ENCODE data around the gene AFAP1L2. TPM values are rescaled to one million over a fixed set of nuclear protein-coding genes. Genes with fewer than 3 reads are reported as not detected.

AFAP1L2 gene
- total RNA-seq, 1 donor: 0.94 TPM

GRCh38 chr10:114427124-114427852 lies 23.0 kb upstream of the AFAP1L2 start:
- H3K27me3 ChIP-seq (ENCODE audit: insufficient read depth, low read length): no peaks in the 10 kb centered on the region
- no peak overlapping the region for H3K4me3 ChIP-seq (ENCODE audit: low read length)
- H3K9me3 ChIP-seq (ENCODE audit: low read depth, low read length): no peaks in the 10 kb centered on the region
- H3K4me1 ChIP-seq (ENCODE audit: insufficient read depth, low read length): no peaks in the 10 kb centered on the region

GRCh38 chr10:114426476-114426875 lies 22.2 kb upstream of the AFAP1L2 start:
- Histone ChIP-seq H3K4me1 (ENCODE audit: insufficient read depth, low read length) (no peaks in the 10 kb centered on the region), H3K27me3 (ENCODE audit: insufficient read depth, low read length) (no peaks in the 10 kb centered on the region), H3K9me3 (ENCODE audit: low read depth, low read length) (no peaks in the 10 kb centered on the region), H3K4me3 (ENCODE audit: low read length) (no peak overlapping the region)

DNA sequence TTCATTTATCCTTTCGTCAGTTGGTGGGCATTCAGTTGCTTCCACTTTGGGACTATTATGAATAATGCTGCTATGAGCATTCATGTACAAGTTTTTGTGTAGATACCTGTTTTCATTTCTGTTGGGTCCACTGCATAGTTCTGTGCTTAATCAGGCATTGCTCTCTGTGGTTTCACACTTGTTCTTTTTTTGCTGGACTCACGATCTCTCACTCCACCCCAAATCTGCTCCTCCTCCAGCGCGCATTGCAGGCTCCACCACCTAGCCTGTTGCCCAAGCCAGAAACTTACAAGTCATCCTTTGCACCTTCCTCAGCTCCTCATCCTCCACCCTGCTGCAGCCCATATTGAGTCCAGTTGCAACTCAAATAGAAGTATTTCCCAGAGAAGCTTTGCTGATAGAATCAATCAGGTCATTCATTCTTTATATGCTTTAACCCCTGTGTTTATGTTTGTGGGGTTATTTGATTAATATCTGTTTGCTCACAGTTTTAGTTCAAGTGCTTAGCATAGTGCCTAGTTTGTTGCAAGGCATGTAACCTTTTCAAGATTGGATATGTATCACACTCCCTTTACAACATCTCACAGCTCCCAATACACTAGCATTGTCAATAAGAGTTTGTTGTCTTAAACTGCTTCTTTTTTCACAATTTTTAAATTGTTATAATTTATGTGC lies 16.6 kb upstream of the AFAP1L2 start:
- no peak overlapping the region for H3K4me3 ChIP-seq (ENCODE audit: low read length)
- H3K27me3 ChIP-seq (ENCODE audit: insufficient read depth, low read length): no peaks in the 10 kb centered on the region
- H3K4me1 ChIP-seq (ENCODE audit: insufficient read depth, low read length): no peaks in the 10 kb centered on the region
- no peaks in the 10 kb centered on the region for H3K9me3 ChIP-seq (ENCODE audit: low read depth, low read length)

DNA sequence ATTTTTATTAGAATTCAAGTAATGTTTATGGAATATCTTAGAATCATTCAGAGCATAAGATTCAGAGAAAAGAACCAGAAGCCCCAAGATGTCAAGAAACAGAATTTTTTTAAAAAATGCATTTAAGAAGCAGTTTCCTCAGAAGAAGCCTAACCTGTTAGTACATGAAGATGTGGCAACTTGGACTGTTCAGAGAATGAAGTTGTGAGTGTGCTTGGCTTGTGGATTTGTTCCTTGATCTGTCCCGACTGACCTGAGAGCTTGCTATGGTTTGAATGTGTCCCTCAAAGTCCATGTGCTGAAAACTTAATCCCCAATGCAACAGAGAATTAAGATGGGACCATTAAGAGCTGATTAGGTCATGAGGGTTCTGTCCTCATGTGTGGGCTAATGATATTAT lies 13.8 kb upstream of the AFAP1L2 start:
- no peaks in the 10 kb centered on the region for H3K4me1 ChIP-seq (ENCODE audit: insufficient read depth, low read length)
- no peaks in the 10 kb centered on the region for H3K27me3 ChIP-seq (ENCODE audit: insufficient read depth, low read length)
- H3K9me3 ChIP-seq (ENCODE audit: low read depth, low read length): no peaks in the 10 kb centered on the region
- no peak overlapping the region for H3K4me3 ChIP-seq (ENCODE audit: low read length)

- no peaks in the 10 kb centered on the region for H3K4me1 ChIP-seq (ENCODE audit: insufficient read depth, low read length)
- no peaks in the 10 kb centered on the region for H3K27me3 ChIP-seq (ENCODE audit: insufficient read depth, low read length)
- no peak overlapping the region for H3K4me3 ChIP-seq (ENCODE audit: low read length)
- no peaks in the 10 kb centered on the region for H3K9me3 ChIP-seq (ENCODE audit: low read depth, low read length)
Observed at GRCh38 chr10:114412907-114413797, 8.8 kb upstream of the AFAP1L2 start.

GRCh38 chr10:114408968-114409444 lies 4.7 kb upstream of the AFAP1L2 start:
- H3K9me3 ChIP-seq (ENCODE audit: low read depth, low read length): no peaks in the 10 kb centered on the region
- H3K27me3 ChIP-seq (ENCODE audit: insufficient read depth, low read length): peaks cover 18% of the 10 kb centered on the region
- H3K4me1 ChIP-seq (ENCODE audit: insufficient read depth, low read length): no peaks in the 10 kb centered on the region
- H3K4me3 ChIP-seq (ENCODE audit: low read length): no peak overlapping the region

DNA sequence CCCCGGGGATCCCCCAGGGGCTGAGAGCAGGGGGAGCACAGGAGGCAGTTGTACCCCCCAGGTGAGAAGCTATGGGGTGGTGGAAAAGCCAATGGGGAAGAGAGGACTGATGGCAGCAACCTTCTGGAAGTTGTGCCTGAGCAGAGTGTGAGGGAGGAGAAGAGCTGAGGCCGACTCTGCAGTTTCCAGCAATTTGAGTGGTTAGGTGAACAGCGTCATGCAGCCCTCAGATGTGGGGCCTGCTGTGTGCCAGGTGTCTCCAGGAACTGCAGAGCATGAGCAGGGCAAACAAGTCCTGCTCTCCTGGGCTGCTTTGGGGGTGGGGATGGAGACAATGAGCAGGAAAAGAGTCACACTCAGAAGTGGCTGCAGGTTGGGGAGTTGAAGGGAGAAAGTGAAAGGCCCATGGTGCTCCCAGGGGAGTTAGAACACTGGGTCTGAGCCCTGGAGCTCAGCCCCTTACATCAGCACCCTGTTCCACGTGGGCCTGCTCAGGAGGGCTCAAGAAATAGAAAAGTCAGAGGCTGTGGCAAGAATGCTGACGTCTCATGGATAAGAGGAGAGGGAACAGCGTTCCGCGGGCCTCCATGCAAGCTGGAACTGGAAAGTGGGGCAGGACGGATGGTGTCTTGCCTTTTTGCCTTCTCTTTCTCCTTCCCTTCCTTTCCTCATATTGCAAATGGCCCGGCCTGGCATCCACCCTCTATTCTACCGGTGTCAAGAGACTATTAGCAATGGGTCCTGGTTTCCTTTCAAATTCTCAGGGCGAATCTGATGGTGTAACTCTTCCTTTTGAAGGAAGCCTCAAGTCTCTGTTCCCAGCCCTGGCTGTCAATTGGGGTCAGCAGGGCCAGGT lies 4.0 kb upstream of the AFAP1L2 start:
- H3K9me3 ChIP-seq (ENCODE audit: low read depth, low read length): no peaks in the 10 kb centered on the region
- H3K4me3 ChIP-seq (ENCODE audit: low read length): no peak overlapping the region
- H3K4me1 ChIP-seq (ENCODE audit: insufficient read depth, low read length): no peaks in the 10 kb centered on the region
- peaks cover 22% of the 10 kb centered on the region for H3K27me3 ChIP-seq (ENCODE audit: insufficient read depth, low read length)

DNA sequence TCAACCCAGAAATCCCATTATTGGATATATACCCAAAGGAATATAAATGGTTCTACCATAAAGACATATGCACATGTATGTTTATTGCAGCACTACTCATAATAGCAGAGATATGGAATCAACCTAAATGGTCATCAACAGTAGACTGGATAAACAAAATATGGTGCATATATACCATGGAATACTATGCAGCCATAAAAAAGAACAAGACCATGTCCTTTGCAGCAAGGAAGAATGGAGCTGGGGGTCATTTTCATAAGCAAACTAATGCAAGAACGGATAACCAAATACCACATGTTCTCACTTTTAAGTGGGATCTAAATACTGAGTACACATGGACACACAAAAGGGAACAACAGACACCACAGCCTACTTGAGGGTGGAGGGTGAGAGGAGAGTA lies 2.2 kb upstream of the AFAP1L2 start:
- Histone ChIP-seq H3K9me3 (ENCODE audit: low read depth, low read length) (no peaks in the 10 kb centered on the region), H3K4me1 (ENCODE audit: insufficient read depth, low read length) (no peaks in the 10 kb centered on the region), H3K4me3 (ENCODE audit: low read length) (no peak overlapping the region), H3K27me3 (ENCODE audit: insufficient read depth, low read length) (peaks cover 41% of the 10 kb centered on the region)

DNA sequence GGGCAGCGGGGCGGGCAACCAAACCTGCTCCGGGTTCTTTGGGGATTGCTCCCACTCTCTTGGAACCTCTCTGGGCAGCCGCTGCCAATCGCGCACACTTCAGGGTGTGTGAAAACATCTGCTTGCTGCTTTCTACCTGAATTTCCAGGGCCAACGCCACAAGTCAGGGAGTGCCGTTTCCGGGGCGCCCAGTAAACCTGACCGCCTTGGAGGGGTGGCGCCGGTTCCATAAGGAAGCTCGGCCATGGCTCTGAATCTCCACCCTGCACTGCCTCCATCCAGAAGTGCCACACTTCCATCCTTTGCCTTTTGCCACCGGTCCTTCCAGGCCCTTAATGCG lies 679 bp upstream of the AFAP1L2 start:
- Histone ChIP-seq H3K4me1 (ENCODE audit: insufficient read depth, low read length) (no peaks in the 10 kb centered on the region), H3K4me3 (ENCODE audit: low read length) (no peak overlapping the region), H3K9me3 (ENCODE audit: low read depth, low read length) (no peaks in the 10 kb centered on the region), H3K27me3 (ENCODE audit: insufficient read depth, low read length) (peaks cover 46% of the 10 kb centered on the region)

GRCh38 chr10:114403541-114404161 lies 651 bp downstream of the AFAP1L2 start:
- no peaks in the 10 kb centered on the region for H3K4me1 ChIP-seq (ENCODE audit: insufficient read depth, low read length)
- H3K9me3 ChIP-seq (ENCODE audit: low read depth, low read length): no peaks in the 10 kb centered on the region
- peaks cover 46% of the 10 kb centered on the region for H3K27me3 ChIP-seq (ENCODE audit: insufficient read depth, low read length)
- no peak overlapping the region for H3K4me3 ChIP-seq (ENCODE audit: low read length)

DNA sequence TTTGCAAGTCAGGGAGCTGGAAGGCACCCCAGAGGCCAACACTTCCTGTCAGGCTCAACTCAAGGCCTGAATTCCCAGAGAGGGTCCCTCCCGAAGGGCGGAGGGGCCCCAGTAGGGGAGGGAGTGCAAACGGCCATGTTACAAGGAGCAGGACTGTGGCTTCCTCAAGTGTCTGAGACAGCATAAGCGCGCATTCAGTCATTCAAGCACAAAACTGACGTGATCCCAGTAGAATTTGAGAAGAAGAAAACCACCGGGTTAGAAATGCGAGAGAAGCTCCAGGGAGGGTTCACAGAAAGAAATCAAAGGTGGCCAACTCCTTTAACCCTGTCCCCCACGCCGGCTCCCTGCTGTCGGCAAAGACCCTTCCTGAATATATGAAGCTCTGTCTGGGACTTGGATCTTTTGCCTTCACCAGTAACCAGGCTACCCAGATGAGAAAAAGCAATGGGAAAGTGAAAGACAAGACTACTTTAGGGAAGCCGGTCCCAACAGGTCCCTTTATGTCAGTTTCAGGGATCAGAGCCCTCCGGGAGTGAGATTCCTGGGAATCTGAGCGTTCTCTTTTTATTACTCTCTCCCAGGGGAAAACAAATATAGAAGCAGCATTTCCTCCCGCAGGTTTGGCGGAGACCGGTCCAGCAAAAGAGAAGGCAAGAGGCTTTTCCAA lies 1.3 kb downstream of the AFAP1L2 start:
- H3K27me3 ChIP-seq (ENCODE audit: insufficient read depth, low read length): peaks cover 46% of the 10 kb centered on the region
- no peaks in the 10 kb centered on the region for H3K9me3 ChIP-seq (ENCODE audit: low read depth, low read length)
- no peaks in the 10 kb centered on the region for H3K4me1 ChIP-seq (ENCODE audit: insufficient read depth, low read length)
- no peak overlapping the region for H3K4me3 ChIP-seq (ENCODE audit: low read length)

GRCh38 chr10:114402233-114402632 lies 2.1 kb downstream of the AFAP1L2 start:
- no peak overlapping the region for H3K4me3 ChIP-seq (ENCODE audit: low read length)

GRCh38 chr10:114401195-114401791 lies 3.0 kb downstream of the AFAP1L2 start:
- H3K9me3 ChIP-seq (ENCODE audit: low read depth, low read length): no peaks in the 10 kb centered on the region
- peaks cover 42% of the 10 kb centered on the region for H3K27me3 ChIP-seq (ENCODE audit: insufficient read depth, low read length)
- H3K4me3 ChIP-seq (ENCODE audit: low read length): no peak overlapping the region
- H3K4me1 ChIP-seq (ENCODE audit: insufficient read depth, low read length): no peaks in the 10 kb centered on the region

More at GRCh38 chr10:114402233-114402632, 2.1 kb downstream of the AFAP1L2 start:
- Histone ChIP-seq H3K27me3 (ENCODE audit: insufficient read depth, low read length) (peaks cover 46% of the 10 kb centered on the region), H3K4me1 (ENCODE audit: insufficient read depth, low read length) (no peaks in the 10 kb centered on the region), H3K9me3 (ENCODE audit: low read depth, low read length) (no peaks in the 10 kb centered on the region)

All from mononuclear cell (primary cell).